HG03558 (cell line): ENCODE results near the gene ZNF221.

Source experiments
- ATAC-seq: cut with Tn5 transposase; IDR thresholded peaks from one replicate; pipeline ENCODE4 v1.9.1; 2021; ENCODE audit warnings: moderate number of reproducible peaks; ENCODE audit not compliant: unreplicated experiment; ENCODE audit errors: extremely low read depth

The ZNF221 gene

GRCh38 chr19:43956827-43957226 lies 5.8 kb downstream of the ZNF221 start:
- no peak for ATAC-seq

DNA sequence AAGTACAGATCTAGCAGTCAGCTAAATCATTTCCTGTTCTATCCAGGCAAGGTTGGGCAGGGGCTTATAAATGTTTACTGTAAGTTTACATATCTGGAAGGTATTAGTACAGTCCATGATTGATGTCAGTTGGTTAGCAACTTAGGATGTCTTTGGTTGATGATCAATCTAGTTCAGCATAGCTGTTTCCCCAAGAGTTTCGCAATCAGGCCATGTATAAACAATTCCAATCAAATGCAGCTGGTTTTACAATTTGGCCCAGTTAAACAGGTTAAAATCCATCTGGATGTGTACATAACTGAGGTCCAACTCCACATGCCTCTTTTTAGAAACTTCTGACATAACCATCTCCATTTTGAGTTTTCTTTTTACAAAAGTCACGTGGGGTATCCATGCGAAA lies 6.9 kb downstream of the ZNF221 start:
- ATAC-seq: no peak

DNA sequence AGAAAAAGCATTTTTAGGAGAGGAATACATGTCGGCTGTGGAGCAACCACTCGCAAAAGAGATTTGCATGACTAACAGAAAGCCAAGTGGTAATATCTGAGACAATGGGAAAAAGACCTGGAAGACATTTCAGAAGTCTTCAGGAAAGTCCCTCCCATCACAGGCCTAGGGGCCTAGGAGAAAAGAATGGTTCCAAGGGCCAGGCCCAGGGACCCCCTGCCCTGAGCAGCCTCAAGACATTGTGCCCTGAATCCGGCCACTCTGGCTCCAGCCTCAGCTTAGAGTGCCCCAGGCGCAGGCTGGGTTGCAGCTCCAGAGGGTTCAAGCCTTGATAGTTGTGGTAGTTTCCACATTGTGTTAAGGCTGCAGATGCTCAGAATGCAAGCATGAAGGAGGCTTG lies 9.4 kb downstream of the ZNF221 start:
- no peak for ATAC-seq

- no peak for ATAC-seq
Measured at GRCh38 chr19:43966079-43966694, 15.2 kb downstream of the ZNF221 start.

DNA sequence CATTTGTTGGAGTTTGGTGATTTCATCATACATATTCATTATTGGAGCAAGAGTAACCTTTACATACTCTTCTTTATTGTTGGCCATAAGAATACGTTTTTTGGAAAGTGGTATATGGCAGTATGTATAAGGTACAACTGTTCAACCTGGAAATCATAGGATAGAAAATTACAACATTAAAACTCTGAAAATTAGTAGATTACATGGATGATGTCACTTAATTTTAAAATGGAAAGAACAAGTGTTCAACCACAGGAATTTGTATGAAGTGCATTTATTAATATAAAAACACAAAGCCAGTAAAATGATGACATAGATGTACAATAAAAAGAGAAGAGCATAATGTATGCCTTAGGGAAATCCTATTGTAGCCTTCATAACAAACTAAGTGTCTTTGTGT lies 25.7 kb downstream of the ZNF221 start:
- ATAC-seq: no peak

- ATAC-seq: no peak
Measured at GRCh38 chr19:43983544-43983911, 32.5 kb downstream of the ZNF221 start.

DNA sequence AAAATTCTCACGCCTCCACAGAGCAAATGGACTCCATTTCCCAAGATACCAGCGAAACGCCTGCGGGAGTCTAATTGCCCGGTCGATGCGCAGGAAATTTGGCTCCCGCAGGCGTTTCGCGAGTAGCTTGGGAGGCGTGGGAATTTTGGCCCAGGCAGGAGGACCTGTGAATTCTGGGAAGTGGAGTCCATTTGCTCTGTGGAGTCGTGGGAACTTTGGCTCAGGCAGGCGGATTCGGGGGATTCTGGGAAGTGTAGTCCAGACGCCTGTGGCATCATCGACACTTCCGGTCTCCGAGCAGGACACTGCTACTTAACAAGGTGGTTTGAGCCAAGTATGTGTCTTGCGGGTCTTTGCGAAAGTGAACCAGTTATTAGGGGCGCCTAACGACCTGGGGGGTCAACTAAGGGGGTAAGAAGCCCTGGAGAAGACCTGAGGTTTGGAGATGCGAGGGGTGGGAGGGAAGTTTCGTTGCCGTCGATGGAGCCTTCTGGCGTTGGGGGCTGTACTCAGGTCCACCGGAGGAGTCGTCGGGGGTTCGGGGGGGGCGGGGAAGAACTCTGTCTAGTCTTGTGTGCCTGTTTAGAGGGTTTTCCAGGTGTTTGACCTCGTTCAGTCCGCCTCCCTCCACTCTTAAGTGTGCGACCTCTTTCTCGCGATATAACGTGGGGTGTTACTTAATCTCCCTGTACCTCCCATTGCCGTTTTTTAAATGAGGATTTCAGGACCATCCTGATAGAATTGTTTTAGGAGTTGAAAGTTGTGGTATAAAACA lies 33.1 kb downstream of the ZNF221 start, which contains the start of gene ZNF155:
TSS of gene ZNF155 (plus strand) at position 277 of the 775 bp plus-strand sequence. CDS start 4,356 bp downstream, outside the sequence.
- ATAC-seq: no peak

GRCh38 chr19:43984687-43985000 lies 33.6 kb downstream of the ZNF221 start:
- ATAC-seq: no peak

DNA sequence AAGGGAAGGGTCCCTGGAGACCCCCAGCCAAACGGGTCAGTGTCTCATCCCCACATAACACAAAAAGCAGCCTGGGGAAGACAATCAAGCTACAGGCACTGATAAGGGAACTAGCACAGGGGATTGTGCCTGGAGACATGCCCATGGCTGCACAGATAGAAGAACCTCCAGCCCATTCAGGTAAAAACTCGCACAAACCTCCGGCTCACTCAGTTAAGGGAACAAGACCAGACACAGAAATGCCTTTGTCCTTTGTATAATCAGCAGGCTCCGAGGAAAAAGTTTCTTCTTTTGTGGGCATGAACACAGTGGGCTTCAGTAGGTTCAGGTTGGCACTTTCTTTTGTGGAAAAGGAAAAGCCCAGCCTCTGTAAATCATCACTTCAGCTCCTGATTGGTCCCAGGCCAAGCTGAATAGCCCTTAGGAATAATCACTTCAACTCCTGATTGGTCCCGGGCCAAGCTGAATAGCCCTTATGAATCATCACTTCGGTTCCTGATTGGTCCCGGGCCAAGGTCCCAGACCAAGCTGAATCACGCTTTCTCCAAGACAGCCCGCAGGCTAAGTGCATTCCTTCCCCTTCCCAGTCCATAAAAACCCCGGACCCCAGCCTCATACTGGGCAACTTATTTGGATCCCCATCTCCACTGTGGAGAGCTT lies 46.7 kb downstream of the ZNF221 start:
- no peak for ATAC-seq

DNA sequence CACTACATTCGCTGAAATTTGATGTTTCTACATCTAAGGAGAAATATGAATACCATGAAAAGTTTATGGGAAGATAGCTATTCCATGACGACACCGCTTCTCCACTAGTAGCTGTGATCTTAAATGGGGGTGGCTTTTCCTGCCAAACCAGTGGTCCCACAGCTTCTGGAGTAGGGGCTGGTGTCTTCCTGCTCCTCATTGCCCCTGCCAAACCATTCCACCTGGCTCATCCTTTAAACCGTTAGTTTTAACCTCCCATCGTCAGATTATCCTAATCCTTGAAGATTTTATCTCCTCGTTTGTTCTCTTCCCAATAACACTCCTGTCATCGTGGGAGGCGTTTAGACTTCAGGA lies 51.2 kb downstream of the ZNF221 start:
- ATAC-seq: no peak

- peak; percentile 76 for ATAC-seq
Measured at GRCh38 chr19:44002566-44003460, 51.8 kb downstream of the ZNF221 start, which contains the start of gene ZNF230. ZNF230 (plus strand) TSS chr19:44002957; CDS start chr19:44007079, 4,122 bp downstream.

DNA sequence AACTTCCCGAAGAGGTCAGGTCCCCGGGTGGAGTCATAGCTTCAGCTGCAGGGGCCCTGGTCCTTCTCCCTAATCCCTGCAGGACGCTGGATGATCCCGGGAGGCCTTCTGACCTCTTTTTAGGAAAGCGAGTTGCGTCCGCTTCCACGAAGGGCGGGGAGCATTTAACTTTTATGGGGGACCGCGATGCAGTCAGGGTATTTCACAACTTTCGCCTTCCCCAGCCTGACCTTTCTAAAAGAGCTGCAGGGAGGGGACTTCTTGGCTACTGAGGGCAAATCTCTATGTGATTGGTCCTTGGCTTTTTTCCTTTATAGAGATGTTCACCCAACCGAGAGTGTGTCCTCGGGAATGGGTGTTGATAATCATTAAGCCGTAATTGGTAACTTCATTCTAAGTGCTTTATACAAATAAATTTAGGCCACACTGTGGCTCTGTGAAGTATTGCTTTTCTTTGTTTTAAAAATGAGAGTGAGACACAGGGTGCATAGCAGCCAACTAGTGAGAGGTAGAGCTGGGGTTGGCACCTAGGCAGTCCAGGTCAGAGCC lies 52.5 kb downstream of the ZNF221 start:
- no peak for ATAC-seq

DNA sequence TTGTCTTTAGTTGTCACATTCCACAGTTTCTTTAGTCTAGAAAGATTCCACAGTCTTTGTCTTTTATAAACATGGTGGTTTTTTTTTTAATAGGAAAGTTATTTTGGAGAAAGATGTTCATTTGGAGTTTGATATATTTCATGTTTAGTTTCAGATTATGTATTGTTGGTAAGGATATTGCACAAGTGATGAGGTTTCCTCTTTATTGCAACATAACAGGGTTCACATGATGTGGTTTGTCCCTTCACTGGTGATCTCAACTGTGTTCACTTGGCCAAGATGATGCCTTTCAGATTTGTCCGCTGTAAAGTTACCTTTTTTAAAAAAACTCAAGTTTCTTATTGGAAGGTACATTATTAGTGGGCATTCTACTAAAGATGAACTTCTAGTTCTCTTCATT lies 54.9 kb downstream of the ZNF221 start:
- ATAC-seq: no peak

GRCh38 chr19:44007473-44007872 lies 56.4 kb downstream of the ZNF221 start:
- no peak for ATAC-seq

GRCh38 chr19:44010468-44010867 lies 59.4 kb downstream of the ZNF221 start:
- ATAC-seq: no peak
